ENCODE measurements around the gene AP5S1.
"Not testable (repeated sequence)": the region's sequence is repeated elsewhere in the genome, so short reads cannot be mapped to it uniquely, and the experiment has no call there.

The AP5S1 gene

DNA sequence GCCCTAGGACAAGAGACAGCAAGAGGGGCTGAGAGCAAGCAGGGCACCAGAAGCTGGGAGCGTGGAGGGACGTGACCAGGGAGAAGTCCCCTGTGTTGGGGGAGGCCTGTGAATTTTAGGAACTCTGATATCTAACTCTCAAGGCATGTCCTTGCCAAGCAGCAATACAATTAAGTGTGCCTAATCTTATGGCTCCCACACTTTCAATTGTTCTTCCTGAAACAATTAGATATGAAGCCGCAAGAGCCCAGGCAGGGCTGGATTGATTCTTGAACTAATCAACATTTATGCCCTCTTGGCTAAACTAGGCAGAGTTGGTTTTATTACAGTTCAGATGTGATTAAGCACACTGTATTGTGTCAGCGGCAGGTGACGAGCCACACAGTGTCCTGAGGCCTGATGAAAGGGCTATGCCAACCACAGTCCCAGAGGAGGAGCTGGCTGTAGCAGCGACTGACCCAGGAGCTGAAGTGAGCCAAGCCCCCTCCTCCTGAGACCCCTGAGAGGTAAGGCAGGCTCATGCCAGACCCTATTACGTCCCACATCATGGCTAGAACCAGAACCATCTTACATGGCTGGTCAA is 22.1 kb downstream of the AP5S1 start:
- DNase-seq = no peak

- DNase-seq = no peak
Observed at GRCh38 chr20:3843490-3843889, 23.1 kb downstream of the AP5S1 start.

GRCh38 chr20:3843990-3844619 is 23.8 kb downstream of the AP5S1 start:
- not testable (repeated sequence) for DNase-seq

DNA sequence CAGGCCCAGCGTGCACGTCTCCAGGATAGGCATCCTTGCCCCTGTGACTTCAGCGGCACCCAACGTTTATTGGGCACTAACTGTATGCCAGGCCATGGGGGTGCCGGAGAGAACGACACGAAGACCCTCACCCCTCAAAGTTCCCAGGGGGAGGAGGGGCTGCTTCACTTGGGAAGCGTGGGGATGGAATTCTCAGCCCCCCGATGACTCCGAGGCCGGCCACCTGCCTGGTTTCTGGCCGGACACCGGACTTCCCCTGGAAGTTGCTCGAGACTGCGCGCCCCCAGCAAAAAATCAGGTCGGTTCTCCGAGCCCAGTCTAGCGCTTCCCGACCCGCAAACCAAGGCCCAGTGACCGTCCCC is 26.0 kb downstream of the AP5S1 start:
- DNase-seq = peak in 12 of 51 donors; percentile 15 to 66 (median 49)

GRCh38 chr20:3846740-3847428 is 26.5 kb downstream of the AP5S1 start, which contains the start of gene MAVS:
Gene MAVS (plus strand): TSS chr20:3846834. CDS start chr20:3854625, 7,791 bp downstream.
- DNase-seq = peak in 50 of 51 donors; percentile 46 to 93 (median 82)

DNA sequence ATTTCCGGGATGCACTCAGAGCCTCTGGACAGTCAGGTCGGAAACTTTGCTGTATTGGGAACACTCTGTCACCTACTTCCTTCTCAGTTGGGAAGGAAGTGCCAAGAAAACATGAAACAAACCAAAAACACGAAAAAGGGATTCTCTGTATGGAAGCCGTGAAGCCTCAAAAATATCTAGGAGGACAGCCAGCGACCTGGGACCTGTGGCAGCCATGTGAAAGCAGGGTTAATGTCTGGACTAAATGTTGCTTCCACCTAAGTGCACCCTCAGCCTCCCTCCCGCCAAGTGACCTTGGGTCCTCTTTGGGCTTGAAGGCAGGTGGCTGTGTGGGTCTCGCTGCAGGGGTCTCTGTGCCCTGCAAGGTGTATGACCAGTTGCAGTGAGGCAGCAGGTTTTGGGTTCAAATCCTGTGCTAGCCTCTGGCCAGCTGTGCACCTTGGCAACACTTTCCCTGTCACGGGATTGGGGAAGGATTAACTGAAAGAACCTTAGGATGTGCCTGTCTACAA is 27.1 kb downstream of the AP5S1 start:
- DNase-seq = peak in 1 of 51 donors; percentile 56

- no peak for DNase-seq
Observed at GRCh38 chr20:3848565-3848964, 28.2 kb downstream of the AP5S1 start.

GRCh38 chr20:3854462-3854871 is 34.1 kb downstream of the AP5S1 start:
- no peak for DNase-seq

DNA sequence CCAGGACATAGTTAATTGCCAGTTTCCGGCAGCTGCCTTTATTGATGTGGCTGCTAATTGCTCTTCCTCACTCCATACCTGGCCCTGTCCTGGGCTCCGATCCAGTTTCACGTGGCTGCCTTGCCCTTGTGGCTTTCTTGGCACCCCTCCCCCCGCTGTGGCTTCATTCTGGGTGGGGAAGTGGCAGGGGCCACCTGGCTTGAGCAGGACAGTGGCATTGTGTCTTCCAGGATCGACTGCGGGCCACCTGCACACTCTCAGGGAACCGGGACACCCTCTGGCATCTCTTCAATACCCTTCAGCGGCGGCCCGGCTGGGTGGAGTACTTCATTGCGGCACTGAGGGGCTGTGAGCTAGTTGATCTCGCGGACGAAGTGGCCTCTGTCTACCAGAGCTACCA is 37.1 kb downstream of the AP5S1 start:
- DNase-seq = no peak

- no peak for DNase-seq
Observed at GRCh38 chr20:3858689-3859088, 38.3 kb downstream of the AP5S1 start.

- no peak for DNase-seq
Observed at GRCh38 chr20:3861191-3861590, 40.8 kb downstream of the AP5S1 start.

GRCh38 chr20:3862333-3862732 is 42.0 kb downstream of the AP5S1 start:
- DNase-seq = no peak

DNA sequence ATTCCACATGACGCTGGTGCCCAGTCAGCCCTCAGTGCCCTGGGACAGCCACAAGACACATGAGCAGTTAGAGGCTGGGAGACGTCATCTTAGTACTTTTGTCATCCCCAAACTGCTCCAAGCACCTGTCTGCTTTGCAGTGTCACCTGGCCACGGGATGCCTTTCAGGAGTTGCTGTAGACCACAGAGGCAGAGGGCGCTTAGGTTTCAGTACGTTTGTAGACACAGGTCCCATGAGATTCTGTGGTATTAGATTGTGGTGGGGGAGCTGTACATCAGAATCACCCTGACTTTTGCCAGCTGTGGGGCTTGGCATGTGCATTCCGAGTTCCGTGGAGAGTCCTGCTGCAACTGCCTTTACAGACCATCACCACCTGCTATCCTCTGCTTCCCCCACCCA is 43.0 kb downstream of the AP5S1 start:
- no peak for DNase-seq

GRCh38 chr20:3864518-3864917 is 44.2 kb downstream of the AP5S1 start:
- DNase-seq = peak in 1 of 51 donors; percentile 5

- DNase-seq = no peak
Observed at GRCh38 chr20:3865152-3865886, 45.0 kb downstream of the AP5S1 start.

GRCh38 chr20:3865887-3866407 is 45.6 kb downstream of the AP5S1 start:
- no peak for DNase-seq

DNA sequence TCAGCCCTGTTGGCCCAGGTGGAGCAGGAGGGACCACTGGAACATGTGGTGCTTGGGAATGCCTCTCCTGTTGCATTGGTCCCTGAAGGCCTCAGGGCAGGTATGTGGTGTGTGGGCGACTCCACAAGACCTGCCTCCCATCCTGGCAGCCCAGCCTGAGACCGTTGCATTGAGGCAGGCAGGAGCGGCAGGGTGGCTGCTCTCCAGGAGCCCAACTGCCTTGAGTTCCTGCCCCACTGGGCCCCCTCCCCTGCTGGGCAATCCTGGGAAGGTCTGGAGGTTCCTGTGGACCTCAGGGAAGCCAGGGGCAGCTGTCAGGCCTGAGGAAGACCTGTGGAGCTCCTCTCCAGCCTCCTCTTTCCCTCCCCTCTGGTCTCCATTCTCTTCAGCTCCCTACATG is 46.1 kb downstream of the AP5S1 start:
- DNase-seq = no peak

DNA sequence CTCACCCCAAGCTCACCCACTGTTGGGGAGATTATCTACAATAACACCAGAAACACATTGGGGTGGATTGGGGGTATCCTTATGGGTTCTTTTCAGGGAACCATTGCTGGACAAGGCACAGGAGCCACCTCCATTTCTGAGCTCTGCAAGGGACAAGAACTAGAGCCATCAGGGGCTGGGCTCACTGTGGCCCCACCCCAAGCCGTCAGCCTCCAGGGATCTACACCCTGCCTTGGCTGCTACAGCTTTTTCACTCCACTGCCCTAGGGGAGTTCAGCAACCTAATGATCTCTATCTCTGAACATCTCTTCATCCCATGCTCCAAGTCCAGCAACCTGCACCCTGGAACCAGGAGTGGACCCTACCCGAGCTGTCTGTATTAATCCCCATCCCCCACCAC is 47.5 kb downstream of the AP5S1 start:
- DNase-seq = no peak

DNA sequence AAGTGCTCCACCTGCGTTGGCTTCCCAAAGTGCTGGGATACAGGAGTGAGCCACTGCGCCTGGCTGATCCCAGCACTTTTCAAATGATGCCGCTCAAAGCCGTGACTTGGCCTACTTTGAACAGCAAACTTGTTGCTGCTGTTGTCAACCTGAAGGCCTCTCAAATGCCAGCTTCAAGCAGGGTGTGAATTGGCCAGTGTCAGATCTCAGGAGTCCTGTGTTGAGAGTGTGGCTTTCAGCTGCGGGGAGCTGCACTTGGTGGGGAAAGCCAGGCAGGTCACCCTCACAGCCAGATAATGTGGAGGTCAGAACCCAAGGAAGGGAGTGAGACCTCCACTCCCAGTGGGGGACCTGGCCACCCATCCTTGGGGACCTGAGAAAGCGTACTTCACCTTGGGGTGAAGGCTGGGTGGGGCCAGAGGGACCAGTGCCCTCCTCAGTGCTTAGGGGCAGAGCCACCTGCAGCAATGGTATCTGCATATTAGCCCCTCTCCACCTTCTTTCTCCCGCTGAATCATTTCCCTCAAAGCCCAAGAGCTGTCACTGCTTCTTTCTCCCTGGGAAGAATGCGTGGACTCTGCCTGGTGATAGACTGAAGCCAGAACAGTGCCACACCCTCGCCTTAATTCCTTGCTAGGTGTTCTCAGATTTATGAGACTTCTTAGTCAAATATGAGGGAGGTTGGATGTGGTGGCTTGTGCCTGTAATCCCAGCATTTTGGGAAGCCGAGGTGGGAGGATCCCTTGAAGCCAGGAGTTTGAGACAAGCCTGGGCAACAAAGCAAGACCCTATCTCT is 49.7 kb downstream of the AP5S1 start:
- DNase-seq = no peak

GRCh38 chr20:3871550-3872265 is 51.4 kb downstream of the AP5S1 start:
- DNase-seq = no peak

Data from hypothalamus (tissue), 51 donors.